Amniotic epithelial cell (primary cell): ENCODE data around the gene PLCL2.
"Not testable (repeated sequence)": the region's sequence is repeated elsewhere in the genome, so short reads cannot be mapped to it uniquely, and the experiment has no call there.

Experiments used
- DNase-seq: peaks from one replicate; pipeline ENCODE4 v3.0.0-alpha.2; 2010; ENCODE audit warnings: low read depth

Gene PLCL2

GRCh38 chr3:16961621-16962205 lies 77.0 kb downstream of the PLCL2 start:
- no peak for DNase-seq

GRCh38 chr3:16975083-16975482 lies 90.3 kb downstream of the PLCL2 start:
- no peak for DNase-seq

GRCh38 chr3:16978234-16978920 lies 93.6 kb downstream of the PLCL2 start:
- DNase-seq, result no peak

- DNase-seq, result no peak
These were observed 94.1 kb downstream of the PLCL2 start for GRCh38 chr3:16978921-16979271.

- not testable (repeated sequence) for DNase-seq
These were observed 95.2 kb downstream of the PLCL2 start for GRCh38 chr3:16979769-16980515.

- not testable (repeated sequence) for DNase-seq
These were observed 95.8 kb downstream of the PLCL2 start for GRCh38 chr3:16980526-16980925.

GRCh38 chr3:16982460-16982859 lies 97.7 kb downstream of the PLCL2 start:
- DNase-seq, result no peak

GRCh38 chr3:16985608-16986007 lies 100.9 kb downstream of the PLCL2 start:
- no peak for DNase-seq

GRCh38 chr3:16987141-16987540 lies 102.4 kb downstream of the PLCL2 start:
- no peak for DNase-seq

GRCh38 chr3:16990163-16990562 lies 105.4 kb downstream of the PLCL2 start:
- DNase-seq, result no peak

- no peak for DNase-seq
These were observed 107.4 kb downstream of the PLCL2 start for GRCh38 chr3:16992198-16992597.

- peak; percentile 54 for DNase-seq
These were observed 108.5 kb downstream of the PLCL2 start for GRCh38 chr3:16993227-16993626.

- no peak for DNase-seq
These were observed 110.2 kb downstream of the PLCL2 start for GRCh38 chr3:16994854-16995525.

GRCh38 chr3:16995601-16996000 lies 110.8 kb downstream of the PLCL2 start:
- no peak for DNase-seq

GRCh38 chr3:16998236-16998923 lies 113.6 kb downstream of the PLCL2 start:
- no peak for DNase-seq

GRCh38 chr3:16999161-16999560 lies 114.4 kb downstream of the PLCL2 start:
- no peak for DNase-seq

- no peak for DNase-seq
These were observed 115.1 kb downstream of the PLCL2 start for GRCh38 chr3:16999871-17000270.

GRCh38 chr3:17003457-17003856 lies 118.7 kb downstream of the PLCL2 start:
- no peak for DNase-seq

GRCh38 chr3:17006132-17006852 lies 121.5 kb downstream of the PLCL2 start:
- no peak for DNase-seq

GRCh38 chr3:17007284-17007683 lies 122.5 kb downstream of the PLCL2 start:
- DNase-seq, result no peak

- DNase-seq, result no peak
These were observed 125.1 kb downstream of the PLCL2 start for GRCh38 chr3:17009826-17010225.
